Bronchial epithelial cell (primary cell): ENCODE results near the gene PRAME. TPM values are rescaled to one million over a fixed set of nuclear protein-coding genes. Genes with fewer than 3 reads are reported as not detected.

Experiments
- DNase-seq: peaks from one replicate; pipeline ENCODE4 v3.0.0-alpha.2; 2010; ENCODE audit warnings: low read depth
- FAIRE-seq: peaks from 2 replicates; lab custom pipeline; 2011; peaks lifted over from hg19 to GRCh38; lab: Jason Lieb, UNC
- H3K27me3 ChIP-seq: 2 replicates; pipeline ENCODE4 v1.5.1; 2011; ENCODE audit warnings: low read length; ENCODE audit not compliant: control insufficient read depth, insufficient read depth
- H3K36me3 ChIP-seq: 2 replicates; pipeline ENCODE4 v1.5.1; 2011; ENCODE audit warnings: low read length; ENCODE audit not compliant: control insufficient read depth, insufficient read depth
- H3K4me3 ChIP-seq: 2 replicates; pipeline ENCODE4 v1.5.1; 2011; ENCODE audit warnings: mild to moderate bottlenecking, low read depth, low read length, control low read depth
- total RNA-seq: library from RNA; depleted of rRNA; stranded (reverse); fragments of >200 nt; gene quantifications from 2 replicates; pipeline ENCODE4 v1.2.1, GENCODE V29; 2014
- TF ChIP-seq, protein P1 (sequence below): IDR thresholded peaks from 2 replicates; pipeline ENCODE4 v1.5.1; 2011; ENCODE audit warnings: mild to moderate bottlenecking, moderate library complexity, low read length, control low read depth, inconsistent platforms; ENCODE audit not compliant: insufficient read depth, severe bottlenecking

Gene PRAME
- total RNA-seq, 1 donor from 2014 or later, result not detected

GRCh38 chr22:22555596-22555995 lies 3.5 kb downstream of the PRAME start:
- peak; percentile 13 for FAIRE-seq
- Histone ChIP-seq H3K4me3 (no peak overlapping the region), H3K36me3 (no peaks in the 10 kb centered on the region), H3K27me3 (no peaks in the 10 kb centered on the region)
- DNase-seq, result no peak
- TF ChIP-seq, protein P1, sequence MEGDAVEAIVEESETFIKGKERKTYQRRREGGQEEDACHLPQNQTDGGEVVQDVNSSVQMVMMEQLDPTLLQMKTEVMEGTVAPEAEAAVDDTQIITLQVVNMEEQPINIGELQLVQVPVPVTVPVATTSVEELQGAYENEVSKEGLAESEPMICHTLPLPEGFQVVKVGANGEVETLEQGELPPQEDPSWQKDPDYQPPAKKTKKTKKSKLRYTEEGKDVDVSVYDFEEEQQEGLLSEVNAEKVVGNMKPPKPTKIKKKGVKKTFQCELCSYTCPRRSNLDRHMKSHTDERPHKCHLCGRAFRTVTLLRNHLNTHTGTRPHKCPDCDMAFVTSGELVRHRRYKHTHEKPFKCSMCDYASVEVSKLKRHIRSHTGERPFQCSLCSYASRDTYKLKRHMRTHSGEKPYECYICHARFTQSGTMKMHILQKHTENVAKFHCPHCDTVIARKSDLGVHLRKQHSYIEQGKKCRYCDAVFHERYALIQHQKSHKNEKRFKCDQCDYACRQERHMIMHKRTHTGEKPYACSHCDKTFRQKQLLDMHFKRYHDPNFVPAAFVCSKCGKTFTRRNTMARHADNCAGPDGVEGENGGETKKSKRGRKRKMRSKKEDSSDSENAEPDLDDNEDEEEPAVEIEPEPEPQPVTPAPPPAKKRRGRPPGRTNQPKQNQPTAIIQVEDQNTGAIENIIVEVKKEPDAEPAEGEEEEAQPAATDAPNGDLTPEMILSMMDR, result no peak

DNA sequence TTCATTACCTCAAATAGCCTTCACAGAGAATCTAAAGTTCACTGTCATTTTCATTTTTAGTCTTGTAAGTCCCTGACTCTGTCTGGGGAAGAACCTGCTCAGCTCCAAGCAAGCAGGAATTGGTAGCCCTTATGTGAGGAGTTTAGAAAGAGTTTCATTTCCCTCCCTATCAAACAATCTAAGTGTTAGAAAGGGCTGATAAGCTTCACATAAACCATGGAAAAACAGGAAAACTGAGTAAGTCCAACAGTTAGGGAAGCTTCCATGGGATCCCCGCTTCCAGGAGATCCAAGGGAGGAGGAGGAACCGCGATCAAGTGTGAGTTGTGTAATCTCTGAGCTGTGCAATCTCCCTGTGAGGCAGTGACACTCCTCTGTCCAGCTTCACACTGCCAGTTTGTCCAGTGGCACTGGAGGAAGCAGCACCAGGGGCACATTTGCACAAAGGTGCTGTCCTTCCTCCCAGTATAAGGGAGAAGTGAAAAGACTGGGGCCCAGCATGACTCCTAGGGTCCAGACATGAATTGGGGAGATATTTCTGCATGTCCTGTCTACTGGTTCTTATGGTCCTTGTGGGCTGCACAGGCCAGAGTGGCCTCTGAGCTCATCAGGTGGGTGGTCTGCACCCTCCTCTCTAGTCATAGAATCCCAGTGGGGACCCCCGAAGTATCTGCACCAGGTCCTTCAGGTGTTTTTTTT lies 4.3 kb downstream of the PRAME start:
- Histone ChIP-seq H3K4me3 (no peak overlapping the region), H3K27me3 (no peaks in the 10 kb centered on the region), H3K36me3 (no peaks in the 10 kb centered on the region)
- DNase-seq (no peak), FAIRE-seq (no peak)
- TF ChIP-seq, protein P1, result no peak

GRCh38 chr22:22553735-22554586 lies 5.1 kb downstream of the PRAME start:
- TF ChIP-seq, protein P1, result no peak
- Histone ChIP-seq H3K4me3 (no peak overlapping the region), H3K36me3 (no peaks in the 10 kb centered on the region), H3K27me3 (no peaks in the 10 kb centered on the region)
- FAIRE-seq (no peak), DNase-seq (no peak)

DNA sequence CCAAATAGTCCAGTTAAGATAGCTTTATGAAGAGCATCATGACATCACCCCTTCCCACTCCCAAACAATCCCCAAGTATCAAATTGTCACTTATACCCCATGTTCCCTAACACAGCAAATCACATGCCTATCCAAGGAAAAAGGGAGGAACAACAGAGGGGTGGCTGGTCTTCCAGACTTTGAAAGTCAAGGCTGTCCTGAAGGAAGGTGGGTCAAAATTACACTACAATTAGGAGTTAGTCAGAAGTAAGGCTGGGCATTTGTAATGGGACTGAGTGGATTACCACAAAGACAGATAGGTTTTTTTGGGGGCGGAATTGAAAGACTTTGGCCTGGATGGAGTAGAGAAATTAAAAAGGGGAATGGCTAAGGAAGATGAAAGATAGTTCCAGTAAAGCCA lies 5.9 kb downstream of the PRAME start:
- H3K4me3 ChIP-seq, result no peak overlapping the region
- DNase-seq (no peak), FAIRE-seq (no peak)
- TF ChIP-seq, protein P1, result no peak
- no peaks in the 10 kb centered on the region for H3K27me3 ChIP-seq
- H3K36me3 ChIP-seq, result no peaks in the 10 kb centered on the region

DNA sequence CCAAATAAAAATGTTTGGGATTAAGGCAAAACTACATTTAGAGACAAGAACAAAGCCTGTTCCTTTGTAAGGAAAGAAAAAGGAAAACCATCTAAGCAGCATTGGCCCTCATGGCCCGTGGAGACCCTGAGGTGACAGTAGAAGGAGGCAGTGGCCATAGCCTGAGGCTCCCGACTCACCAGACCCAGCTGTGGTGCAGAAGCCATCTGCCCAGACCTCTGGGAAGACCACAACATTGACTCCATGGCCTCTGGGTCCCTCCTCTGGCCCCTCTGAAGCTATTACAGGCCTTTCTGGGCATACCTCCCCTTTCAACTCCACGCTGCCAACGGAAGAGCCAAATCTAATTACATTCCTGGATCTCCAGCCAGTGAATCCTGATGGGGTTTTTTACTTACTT lies 6.4 kb downstream of the PRAME start:
- FAIRE-seq (no peak), DNase-seq (no peak)
- TF ChIP-seq, protein P1, result no peak
- Histone ChIP-seq H3K36me3 (no peaks in the 10 kb centered on the region), H3K4me3 (no peak overlapping the region), H3K27me3 (no peaks in the 10 kb centered on the region)
